HG03139 (cell line): ENCODE results near the gene C18orf32.
"Not testable (repeated sequence)": the region's sequence is repeated elsewhere in the genome, so short reads cannot be mapped to it uniquely, and the experiment has no call there.

Source experiments
- ATAC-seq: cut with Tn5 transposase; IDR thresholded peaks from one replicate; pipeline ENCODE4 v1.9.1; 2021; ENCODE audit not compliant: unreplicated experiment

C18orf32 gene

DNA sequence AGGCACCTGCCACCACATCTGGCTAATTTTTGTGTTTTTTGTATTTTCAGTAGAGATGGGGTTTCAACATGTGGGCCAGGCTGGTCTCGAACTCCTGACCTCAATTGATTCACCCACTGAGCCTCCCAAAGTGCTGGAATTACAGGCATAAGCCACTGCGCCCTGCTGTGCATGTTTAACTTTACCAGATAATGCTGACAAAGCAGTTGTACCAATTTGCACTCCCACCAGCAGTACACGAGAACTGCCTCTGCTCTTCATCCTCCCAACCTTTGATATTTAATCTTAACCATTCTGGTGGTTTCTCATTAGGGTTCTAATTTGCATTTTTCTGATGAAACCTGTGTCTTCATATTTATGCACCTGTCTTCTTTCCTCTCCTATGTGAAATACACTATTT is 14.6 kb downstream of the C18orf32 start:
- no peak for ATAC-seq

DNA sequence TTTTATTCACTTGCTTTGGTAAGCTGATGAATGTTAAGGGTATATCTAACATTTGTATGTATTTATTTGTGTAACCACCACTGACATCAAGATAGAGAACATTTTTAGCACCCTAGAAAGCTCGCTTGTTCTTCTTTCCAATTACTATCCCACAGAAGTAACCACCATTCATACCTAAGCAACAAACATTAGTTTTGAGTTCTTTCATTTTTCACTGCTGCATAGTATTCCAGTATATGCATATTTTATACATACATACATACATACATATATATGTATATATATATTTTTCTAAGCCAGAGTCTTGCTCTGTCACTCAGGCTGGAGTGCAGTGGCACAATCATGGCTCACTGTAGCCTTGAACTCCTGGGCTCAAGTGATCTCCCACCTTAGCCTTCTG is 15.5 kb downstream of the C18orf32 start:
- ATAC-seq = no peak

GRCh38 chr18:49467599-49467998 is 19.4 kb downstream of the C18orf32 start:
- ATAC-seq = no peak

GRCh38 chr18:49467019-49467563 is 19.9 kb downstream of the C18orf32 start:
- ATAC-seq = no peak

- no peak for ATAC-seq
These were observed 22.1 kb downstream of the C18orf32 start for GRCh38 chr18:49464718-49465598.

DNA sequence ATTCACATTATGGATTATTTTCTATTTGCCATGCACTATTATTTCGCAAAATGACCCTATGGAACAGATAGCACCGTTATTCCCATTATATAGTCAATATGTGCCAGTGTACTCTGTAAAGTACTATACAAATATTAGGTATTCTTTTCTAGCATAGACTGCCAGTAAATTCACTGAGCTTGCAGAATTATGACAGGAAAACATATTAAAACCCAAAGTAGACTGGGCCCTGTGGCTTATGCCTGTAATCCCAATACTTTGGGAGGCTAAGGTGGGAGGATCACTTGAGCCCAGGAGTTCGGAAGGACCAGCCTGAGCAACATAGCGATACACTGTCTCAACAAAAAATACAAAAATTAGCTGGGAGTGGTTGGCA is 25.4 kb downstream of the C18orf32 start:
- ATAC-seq = no peak

DNA sequence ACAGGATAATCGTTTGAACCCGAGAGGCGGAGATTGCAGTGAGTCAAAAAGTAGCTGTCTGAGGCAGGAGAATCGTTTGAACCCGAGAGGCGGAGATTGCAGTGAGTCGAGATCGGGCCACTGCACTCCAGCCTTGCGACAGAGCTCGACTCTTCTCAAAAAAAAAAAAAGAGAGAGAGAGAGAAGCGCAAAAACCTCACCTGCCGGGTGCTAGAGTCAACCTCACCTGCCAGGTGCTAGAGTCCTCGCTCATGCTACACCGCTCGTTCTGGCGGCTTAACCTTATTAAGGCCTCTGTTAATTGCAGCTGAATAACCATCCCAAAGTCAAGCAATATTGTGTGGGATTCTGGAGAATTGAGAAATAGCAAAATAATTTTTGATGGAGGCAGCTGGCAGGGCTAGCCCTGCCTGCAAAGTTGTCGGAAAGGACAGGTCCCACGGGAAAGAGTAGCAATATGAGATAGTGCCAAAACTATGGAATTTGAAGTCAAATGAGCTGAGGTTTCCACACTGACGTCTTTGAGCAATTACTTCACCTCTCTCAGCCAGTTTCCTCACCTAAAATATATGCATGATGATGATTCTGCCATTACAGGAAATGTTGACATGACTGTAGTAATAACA is 25.9 kb downstream of the C18orf32 start:
- ATAC-seq = no peak

GRCh38 chr18:49459404-49460171 is 27.4 kb downstream of the C18orf32 start:
- ATAC-seq = no peak

GRCh38 chr18:49457616-49458015 is 29.4 kb downstream of the C18orf32 start:
- no peak for ATAC-seq

GRCh38 chr18:49456794-49457193 is 30.2 kb downstream of the C18orf32 start:
- no peak for ATAC-seq

DNA sequence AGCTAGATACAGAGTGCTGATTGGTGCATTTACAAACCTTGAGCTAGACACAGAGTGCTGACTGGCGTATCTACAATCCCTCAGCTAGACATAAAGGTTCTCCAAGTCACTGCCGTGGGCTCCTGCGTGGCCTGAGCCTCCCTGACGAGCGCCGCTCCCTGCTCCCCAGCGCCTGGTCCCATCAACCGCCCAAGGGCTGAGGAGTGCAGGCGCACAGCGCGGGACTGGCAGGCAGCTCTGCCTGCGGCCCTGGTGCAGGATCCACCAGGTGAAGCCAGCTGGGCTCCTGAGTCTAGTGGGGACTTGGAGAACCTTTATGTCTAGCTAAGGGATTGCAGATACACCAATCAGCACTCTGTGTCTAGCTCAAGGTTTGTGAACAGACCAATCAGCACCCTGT is 34.5 kb downstream of the C18orf32 start:
- not testable (repeated sequence) for ATAC-seq

DNA sequence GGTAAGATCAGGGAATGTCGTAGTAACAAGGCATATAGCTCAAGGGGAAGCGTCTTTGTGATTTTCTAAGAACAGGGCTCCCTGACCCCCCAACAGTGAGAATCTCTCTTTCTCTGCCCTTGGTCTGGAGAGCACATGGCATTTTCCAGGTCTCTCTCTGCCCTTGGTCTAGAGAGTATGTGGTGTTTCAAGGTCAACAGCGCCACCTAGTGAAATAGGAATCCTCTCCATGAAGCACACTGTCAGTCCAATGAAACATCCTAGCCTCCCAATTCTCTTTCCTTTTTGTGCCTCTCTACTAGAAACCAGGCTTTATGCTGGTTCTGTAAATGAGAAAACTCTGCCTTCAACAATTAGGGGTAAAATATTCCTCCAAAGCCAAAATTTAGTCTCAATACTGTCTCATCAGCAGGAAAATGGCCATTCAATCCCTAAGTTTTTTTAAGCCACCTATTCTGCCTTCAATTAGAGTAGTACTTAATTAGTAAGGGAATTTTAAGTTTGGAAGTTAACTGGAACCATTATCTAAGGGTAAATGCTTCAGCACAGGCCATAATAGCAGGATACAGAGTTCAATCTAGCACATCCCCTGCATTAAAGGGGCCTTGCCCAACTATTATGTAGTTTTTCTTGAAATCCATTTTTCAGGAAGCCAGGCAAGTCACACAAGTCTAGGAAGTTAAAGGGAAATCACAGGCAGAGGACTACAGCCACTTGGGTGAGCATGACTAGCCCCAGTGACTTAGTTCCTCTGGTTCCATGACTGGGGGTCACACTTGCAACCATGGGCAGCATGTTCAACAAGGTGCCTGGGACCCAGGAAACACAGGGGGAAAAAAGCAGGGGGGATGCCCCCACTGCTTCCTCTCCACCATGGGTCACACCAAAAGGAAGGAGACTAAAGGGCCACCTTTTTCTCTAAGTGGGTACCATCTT is 39.0 kb downstream of the C18orf32 start:
- no peak for ATAC-seq

GRCh38 chr18:49446481-49446880 is 40.6 kb downstream of the C18orf32 start:
- no peak for ATAC-seq

- no peak for ATAC-seq
These were observed 42.5 kb downstream of the C18orf32 start for GRCh38 chr18:49444581-49444980.

DNA sequence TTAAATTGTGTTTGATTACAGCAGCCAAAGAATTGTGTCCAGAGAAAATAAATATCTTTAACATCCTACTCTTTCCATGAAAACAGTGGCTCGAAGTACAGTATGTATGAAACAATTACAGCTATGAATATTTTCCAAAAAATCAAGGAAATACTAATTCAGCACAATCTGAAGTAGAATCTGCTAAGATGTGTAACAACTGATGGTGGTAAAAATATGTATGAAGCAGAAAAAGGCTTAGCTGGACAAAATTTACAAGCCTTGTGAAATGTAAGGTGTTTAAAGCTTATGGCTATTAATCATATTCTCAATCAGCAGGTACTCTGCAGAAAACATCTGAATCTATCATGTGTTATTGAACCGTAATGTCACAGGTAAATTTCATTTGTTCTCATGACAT is 43.2 kb downstream of the C18orf32 start:
- no peak for ATAC-seq

DNA sequence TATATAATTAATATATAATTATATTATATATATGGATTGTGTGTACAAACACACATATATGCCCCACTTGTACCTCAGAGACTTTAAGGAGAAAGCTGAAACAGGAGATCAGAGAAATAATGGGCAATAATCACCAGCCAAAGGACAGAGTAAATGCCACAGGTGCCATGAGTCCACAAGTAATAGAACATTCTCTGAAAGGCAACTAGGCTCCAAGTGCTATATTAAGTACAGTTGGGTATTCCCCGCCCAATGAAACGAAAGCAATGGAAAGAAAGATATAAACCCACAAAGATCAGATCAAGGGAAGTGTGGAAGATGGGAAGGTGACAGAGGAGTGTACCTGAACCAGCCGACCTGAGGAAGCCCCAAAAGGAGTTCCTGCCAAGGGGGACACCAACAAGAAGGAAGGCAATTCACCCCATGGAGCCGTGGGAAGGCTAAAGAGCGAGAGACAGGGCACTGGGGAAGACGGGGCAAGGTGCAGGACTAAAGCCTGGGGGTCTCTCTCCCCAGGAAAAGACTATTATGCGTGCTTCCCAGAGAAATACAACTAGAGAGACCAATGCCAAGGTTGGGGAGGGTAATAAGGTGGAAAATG is 45.6 kb downstream of the C18orf32 start:
- no peak for ATAC-seq

- no peak for ATAC-seq
These were observed 51.9 kb downstream of the C18orf32 start for GRCh38 chr18:49435170-49435569.

DNA sequence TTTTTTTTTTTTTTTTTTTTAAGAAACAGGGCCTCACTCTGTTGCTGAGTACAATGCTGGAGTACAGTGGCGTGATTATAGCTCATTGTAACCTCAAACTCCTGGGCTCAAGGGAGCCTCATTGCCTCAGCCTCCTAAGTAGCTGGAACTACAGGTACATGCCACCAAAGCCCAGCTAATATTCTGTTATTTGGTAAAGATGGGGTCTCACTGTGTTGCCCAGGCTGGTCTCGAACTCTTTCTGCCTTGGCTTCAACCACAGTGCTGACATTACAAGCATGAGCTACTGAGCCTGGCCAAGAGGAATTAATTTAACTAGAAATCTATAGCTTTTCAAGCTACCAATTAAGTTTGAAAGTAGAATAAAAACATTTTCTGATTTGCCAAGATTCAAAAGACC is 54.4 kb downstream of the C18orf32 start:
- ATAC-seq = no peak

DNA sequence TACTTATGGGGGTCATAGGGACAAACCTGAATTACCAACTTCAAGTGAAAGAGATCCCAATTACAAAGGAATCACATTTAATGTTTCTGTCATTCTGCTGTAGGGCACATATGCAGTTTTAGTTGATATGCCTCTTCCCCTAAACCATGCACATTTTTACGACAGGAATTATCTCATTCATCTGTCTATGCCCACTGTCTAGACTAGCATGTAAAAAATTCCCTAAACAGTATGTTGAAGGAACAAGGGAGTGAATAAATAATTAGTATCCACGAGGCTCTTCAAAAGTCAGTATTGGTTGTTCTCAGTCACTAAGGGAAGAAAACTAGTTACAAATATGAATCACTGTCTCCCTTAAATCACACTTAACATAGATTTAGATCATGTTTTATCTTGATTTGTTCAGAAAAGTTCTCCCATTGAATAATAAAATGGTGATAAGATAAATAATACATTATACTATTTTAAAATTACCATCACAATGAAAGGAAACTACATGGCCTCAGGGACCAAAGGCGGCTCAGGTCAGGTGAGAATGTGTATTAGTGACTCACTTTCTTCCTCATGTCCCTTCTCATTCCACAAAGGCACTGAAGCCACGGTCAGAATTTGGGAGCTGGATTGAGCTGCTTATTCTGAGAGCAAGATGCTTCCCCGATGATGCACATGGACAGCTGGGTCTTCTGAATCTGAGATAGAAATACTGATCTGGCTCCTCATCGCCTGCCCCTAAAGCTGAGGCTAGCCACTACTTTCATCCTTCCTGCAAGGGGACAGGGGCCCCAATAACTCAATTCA is 55.7 kb downstream of the C18orf32 start:
- ATAC-seq = no peak
